ENCODE measurements around the gene SPINK1.

The SPINK1 gene

DNA sequence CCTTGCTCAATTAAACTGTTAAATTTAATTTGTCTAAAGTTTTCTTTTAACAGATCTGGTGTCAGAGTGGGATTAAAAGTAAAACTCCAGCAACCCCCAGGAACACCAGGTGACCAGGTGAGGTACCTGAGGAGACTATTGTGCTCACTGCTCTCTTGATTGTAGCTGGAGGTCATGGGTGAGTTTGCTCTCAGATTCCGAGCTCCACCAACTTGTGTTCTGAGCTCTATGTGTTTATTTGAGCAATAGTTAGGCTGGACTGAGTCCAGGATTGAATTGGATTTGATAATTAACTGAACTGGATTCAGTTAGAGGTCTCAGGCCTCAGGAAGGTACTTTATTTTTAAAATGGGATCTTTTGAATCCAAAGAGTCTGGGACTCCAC is 29.2 kb upstream of the SPINK1 start:
- no peak for TF ChIP-seq GATA1 (IDR thresholded peaks at IDR 0.05; ENCODE audit: low read depth, low read length)
- TF ChIP-seq POLR2A (IDR thresholded peaks at IDR 0.05; ENCODE audit: low read length) = no peak
- DNase-seq = no peak

DNA sequence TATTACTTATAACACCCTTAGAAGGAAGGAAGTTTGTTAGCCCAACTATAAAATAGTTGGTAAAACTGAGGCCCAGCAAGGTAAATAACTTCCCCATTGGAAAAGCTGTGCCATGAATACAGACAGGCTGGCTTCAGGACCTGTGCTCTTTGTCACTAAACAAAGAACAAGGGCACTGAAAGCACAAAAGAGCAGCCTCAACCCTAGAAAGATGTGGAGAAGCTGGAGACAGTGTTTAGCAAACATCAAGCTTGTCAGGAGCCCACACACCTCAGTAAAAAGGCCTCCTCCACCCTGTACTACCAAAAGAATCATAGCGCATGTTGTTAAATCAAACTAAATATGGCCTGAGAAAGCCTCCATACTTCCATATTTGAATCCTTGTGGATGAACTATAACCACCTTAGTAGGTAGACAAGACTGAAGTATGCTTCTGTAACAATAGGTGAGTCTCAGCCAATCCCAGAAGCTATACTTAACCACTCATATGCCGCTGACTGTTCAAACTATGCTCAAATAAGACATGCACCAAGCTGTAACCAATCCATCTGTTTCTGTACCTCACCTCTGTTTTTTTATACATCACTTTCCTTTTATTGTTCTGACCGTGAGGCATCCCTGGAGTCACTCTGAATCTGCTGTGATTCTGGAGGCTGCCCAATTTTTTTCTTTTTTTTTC is 28.6 kb upstream of the SPINK1 start:
- no peak for TF ChIP-seq POLR2A (IDR thresholded peaks at IDR 0.05; ENCODE audit: low read length)
- TF ChIP-seq GATA1 (IDR thresholded peaks at IDR 0.05; ENCODE audit: low read depth, low read length) = no peak
- DNase-seq = no peak

DNA sequence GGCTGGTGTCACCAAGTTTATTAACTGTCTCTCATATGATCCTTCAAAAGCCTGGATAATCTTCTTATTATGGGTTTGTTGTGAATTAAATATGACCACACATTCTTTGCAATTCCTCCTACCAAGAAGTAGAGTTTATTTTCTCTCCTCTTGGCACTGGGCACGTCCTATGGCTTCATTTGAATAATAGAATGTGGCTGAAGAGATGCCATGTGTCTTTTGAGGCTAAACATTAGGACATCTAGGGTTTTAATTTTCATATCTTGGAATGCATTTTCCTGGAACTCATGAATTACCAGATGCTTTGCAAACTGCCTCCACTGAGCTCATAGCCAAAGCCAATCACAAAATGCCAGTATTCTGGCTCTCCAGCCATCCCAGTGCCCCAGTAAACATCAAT is 27.1 kb upstream of the SPINK1 start:
- no peak for TF ChIP-seq POLR2A (IDR thresholded peaks at IDR 0.05; ENCODE audit: low read length)
- no peak for TF ChIP-seq GATA1 (IDR thresholded peaks at IDR 0.05; ENCODE audit: low read depth, low read length)
- DNase-seq = no peak

DNA sequence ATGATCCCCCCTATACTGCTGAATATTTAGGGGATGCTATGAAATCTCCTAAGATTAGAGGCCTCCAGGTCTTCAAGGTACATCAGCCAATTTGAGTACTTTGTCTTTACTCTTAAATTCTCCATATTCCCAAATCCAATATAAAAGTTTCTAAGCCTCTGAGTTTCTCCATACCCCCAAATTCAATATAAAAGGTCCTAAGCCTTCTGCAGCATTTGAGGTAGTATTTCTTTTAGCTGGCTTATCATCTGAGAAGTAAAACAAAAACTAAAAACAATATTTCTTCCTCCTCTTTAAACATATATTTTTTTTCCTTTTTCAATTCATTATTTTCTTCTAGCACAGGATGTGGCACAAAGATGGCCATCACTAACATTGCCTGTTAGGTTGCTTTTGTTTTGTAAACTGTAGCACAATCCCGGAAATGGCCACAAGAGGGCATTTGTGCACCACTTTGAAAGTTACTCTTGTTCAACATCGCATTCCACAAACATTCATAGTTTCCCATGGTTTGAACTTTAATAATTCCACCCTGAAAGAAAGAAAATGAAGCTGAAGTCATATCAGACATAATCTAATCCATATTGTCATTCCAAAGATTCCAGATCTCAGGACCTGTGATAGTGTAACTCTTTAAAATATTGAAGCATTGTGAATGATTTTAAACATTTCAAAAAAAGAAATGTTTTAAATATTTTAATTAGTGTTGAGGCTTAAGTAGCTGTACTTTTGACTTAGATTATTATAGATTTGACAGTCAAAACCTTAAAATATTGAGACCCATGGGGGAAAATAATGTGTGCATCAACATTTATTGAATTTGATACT is 26.0 kb upstream of the SPINK1 start:
- TF ChIP-seq GATA1 (IDR thresholded peaks at IDR 0.05; ENCODE audit: low read depth, low read length) (no peak), POLR2A (IDR thresholded peaks at IDR 0.05; ENCODE audit: low read length) (no peak)
- peak; percentile 42 to 68 for DNase-seq

DNA sequence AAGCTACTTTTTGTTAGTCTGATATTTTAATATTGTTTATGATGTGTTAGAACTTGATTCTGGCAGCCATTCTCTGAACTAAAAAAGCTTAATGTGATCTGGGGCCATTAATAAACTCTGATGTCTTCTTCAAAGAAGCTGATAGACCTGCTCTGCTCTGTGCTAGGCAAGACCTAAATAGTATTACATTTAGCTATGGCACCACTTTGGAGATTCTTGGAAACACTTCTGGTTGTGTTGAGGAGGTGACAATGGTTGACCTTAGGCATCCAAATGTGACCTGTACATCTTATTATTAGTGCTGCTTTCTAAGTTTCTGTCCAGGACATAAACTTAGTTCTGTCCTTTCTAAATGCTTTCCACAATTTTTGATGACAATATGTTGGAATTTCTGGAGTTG is 25.3 kb upstream of the SPINK1 start:
- DNase-seq = no peak
- TF ChIP-seq POLR2A (IDR thresholded peaks at IDR 0.05; ENCODE audit: low read length) (no peak), GATA1 (IDR thresholded peaks at IDR 0.05; ENCODE audit: low read depth, low read length) (no peak)

DNA sequence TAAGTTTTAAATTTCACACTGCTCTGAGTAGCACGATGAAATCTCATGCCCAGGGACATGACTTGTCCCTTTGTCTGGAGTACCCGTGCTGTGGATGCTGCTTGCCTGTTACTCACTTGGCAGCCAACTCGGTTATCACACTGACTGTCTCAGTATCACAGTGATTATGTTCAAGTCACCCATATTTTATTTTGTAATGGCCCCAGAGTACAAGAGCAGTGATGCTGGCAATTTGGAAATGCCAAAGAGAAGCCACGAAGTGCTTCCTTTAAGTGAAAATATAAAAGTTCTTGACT is 24.3 kb upstream of the SPINK1 start:
- TF ChIP-seq POLR2A (IDR thresholded peaks at IDR 0.05; ENCODE audit: low read length) (no peak), GATA1 (IDR thresholded peaks at IDR 0.05; ENCODE audit: low read depth, low read length) (no peak)
- DNase-seq = no peak

DNA sequence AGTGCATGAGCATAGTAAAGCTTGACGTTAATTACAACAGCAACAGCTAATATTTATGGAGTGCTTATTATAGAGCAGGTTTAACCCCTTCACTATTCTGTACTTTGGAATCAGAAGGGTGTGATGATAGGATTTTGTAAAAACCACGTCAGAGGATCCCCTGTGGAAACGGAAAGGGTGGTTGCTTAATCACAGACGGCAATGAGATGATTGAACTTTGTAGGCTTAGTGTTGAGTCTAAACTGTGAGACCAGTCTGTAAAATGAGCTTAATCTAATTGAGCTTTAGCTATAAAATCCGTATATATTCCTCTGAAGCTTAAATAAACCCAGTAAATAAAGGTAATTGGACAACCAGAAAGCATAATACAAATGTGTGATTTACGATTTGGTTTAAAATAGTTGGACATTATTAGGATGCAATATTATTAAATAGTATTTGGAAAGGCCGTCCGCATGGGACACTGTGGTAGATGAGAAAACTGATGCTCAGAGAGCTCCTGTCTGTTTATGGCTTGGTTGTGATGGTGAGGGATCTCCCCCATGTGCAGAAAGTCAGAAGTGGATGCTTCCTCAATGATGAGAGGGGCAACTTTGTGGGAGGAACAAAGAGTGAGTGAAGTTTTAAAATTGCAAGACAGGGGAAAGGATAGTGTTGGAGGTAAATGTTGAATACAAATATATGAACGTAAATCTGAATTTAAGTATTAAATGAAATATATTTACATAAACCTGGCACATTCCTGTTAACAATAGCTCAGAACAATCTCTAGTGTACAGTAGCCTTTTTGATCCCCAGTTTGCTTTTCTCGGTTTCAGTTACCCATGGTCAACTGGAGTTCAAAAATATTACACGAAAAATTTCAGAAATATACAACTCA is 23.7 kb upstream of the SPINK1 start:
- DNase-seq = no peak
- no peak for TF ChIP-seq GATA1 (IDR thresholded peaks at IDR 0.05; ENCODE audit: low read depth, low read length)

DNA sequence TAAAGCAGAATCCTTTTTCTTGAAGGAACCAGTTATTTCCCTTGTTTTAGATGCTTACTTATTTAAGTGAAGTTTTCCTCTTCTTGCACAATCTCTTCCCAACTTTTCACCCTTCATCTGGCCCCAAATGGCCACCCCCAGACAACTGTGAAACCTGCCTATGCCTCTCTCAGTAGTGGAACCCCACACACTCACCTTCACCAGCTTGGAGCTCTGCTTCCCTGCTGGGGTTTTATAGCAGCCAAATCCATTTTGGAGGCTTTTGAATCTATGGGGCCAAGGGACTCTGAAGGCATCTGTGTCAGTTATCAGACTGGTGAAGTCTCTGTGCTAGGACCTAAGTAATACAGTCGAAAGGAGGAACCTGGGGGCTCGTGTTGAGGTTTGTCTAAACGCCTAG is 22.9 kb upstream of the SPINK1 start:
- DNase-seq = no peak
- TF ChIP-seq POLR2A (IDR thresholded peaks at IDR 0.05; ENCODE audit: low read length) = no peak
- no peak for TF ChIP-seq GATA1 (IDR thresholded peaks at IDR 0.05; ENCODE audit: low read depth, low read length)

DNA sequence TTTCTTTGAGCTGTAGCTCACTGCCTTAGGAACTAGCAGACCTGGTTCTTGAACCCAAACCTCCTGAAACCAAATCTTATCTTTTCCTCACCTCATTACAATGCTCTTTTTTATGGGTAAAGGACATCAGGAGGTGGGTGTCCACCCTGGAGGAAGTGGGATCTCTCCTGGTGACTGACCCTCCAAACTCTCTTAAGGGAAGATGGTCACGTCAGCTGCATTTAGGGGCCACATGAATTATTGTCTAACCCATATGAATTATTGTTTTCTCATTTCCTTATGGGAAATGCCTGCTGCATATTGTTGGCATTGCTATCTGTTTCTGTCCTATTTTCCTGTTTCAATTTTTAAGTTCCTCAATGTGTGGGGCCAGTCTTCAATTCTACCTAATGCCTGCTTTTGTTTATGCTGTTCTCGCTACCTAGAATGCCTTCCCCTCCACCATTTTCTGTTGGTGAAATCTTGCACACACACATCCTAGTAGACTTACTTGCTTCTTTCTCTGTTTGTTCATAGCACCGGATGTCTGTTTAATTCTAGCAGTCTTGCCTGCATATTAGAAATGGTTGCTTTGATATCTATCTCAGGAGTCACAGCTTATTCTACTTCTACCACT is 22.0 kb upstream of the SPINK1 start:
- TF ChIP-seq GATA1 (IDR thresholded peaks at IDR 0.05; ENCODE audit: low read depth, low read length) (no peak), POLR2A (IDR thresholded peaks at IDR 0.05; ENCODE audit: low read length) (no peak)
- DNase-seq = no peak

DNA sequence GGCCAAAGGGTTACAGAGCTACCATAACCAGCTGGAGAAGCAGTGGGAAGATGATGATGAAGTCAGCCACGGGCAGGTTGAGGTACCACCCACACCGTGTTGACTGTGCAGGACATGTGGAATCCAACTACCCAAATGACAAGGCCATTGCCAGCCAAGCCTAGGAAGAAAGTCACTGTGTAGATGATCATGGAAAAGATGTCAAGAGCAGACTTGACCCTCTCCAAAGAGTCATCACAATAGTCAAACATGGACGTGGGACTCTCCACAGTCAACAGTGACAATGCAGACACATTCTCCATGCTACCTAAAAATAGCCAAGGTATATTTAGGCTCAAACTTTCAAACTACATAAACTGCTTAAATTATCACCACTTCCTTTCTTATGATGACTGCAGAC is 20.9 kb upstream of the SPINK1 start:
- no peak for DNase-seq
- TF ChIP-seq GATA1 (IDR thresholded peaks at IDR 0.05; ENCODE audit: low read depth, low read length) = no peak
- no peak for TF ChIP-seq POLR2A (IDR thresholded peaks at IDR 0.05; ENCODE audit: low read length)

DNA sequence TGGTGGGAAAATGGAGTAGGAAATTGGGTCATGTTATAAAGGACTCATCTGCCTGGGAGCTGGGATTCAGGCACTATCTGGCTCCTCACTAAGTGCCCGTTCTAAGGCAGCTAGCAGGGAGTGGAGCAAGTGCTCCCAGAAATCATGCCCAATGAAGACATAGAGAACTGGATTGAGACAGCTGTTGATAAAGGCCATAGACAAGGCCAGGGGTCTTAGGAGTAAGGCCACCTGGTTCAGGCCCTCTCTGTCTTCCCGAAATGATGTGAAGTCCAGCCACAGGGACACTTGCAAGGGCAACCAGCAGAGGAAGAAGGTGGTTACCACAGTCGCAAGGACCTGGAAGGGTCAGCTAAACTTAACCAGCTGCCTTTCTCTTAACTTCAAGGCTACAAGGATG is 20.1 kb upstream of the SPINK1 start:
- DNase-seq = no peak
- TF ChIP-seq POLR2A (IDR thresholded peaks at IDR 0.05; ENCODE audit: low read length) (no peak), GATA1 (IDR thresholded peaks at IDR 0.05; ENCODE audit: low read depth, low read length) (no peak)

DNA sequence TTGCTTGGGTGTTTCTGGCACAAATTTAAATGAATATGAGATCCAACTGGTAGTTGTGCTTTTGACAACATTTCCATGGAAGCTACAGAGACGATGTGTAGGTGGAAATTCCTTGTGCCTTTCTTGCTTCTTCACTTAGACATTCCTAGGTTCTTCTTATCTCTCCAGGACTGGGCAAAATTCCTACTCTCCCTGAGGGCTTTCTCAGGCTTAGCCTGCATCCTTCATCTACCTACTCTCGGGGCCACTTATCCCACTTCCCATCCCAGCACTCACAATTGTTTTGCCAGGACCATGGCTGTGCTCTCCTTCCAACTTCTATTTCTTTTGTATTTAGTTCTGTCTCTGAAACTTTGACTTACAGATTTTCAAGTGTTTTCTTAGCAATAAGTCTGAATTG is 17.8 kb upstream of the SPINK1 start:
- TF ChIP-seq POLR2A (IDR thresholded peaks at IDR 0.05; ENCODE audit: low read length) = no peak
- TF ChIP-seq GATA1 (IDR thresholded peaks at IDR 0.05; ENCODE audit: low read depth, low read length) = no peak
- DNase-seq = no peak

DNA sequence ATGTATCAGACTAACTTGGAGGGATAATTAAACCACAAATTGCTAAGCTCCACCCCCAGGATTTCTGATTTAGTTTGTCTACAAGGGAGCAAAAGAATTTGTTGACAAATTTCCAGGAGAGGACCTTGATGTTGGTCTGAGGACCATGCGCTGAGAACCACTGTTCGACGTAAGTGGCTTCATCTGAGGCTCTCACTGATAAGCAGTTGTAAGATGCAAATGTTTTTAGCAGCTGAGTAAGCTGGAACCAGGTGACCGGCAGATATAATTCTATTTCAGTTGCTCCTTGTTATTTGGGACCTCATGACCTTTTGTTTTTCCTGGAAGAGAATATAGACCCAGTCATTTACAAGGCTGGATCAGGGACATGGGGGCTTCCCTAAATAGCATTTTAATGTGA is 14.1 kb upstream of the SPINK1 start:
- DNase-seq = no peak
- TF ChIP-seq GATA1 (IDR thresholded peaks at IDR 0.05; ENCODE audit: low read depth, low read length) (no peak), POLR2A (IDR thresholded peaks at IDR 0.05; ENCODE audit: low read length) (no peak)

DNA sequence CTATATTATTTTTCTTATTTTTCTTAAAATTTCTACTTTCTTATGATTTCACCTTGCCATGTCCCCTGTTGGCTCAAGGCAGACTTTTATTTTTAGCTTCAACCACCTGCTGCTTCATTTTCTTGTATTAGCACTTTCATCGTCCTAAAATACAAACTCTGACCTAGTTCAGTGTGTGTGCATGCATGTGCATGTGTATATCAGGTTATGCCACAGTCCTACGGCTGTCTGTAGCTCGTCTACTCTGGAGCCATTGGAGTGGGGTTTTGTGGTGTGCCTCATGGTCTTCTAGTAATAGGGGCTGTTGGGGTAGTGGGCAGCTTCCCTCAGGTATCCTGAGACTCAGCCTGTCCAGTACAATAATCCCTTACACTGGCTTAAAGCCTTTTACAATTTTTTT is 13.4 kb upstream of the SPINK1 start:
- DNase-seq = no peak
- TF ChIP-seq GATA1 (IDR thresholded peaks at IDR 0.05; ENCODE audit: low read depth, low read length) (no peak), POLR2A (IDR thresholded peaks at IDR 0.05; ENCODE audit: low read length) (no peak)

All from erythroblast (primary cell).